Neural cell (in vitro differentiated cells): ENCODE data around the gene LRRC31. TPM values are rescaled to one million over a fixed set of nuclear protein-coding genes. Genes with fewer than 3 reads are reported as not detected.

Source experiments
- H2AFZ ChIP-seq: fragments of 200-600, 300-800 bp; sonication (generic), shearing (Covaris generic); 2 replicates; pipeline ENCODE4 v1.6.0; 2014; ENCODE audit warnings: low read depth, mild to moderate bottlenecking, antibody characterized with exemption, low read length, moderate library complexity
- H3F3A ChIP-seq: fragments of 200-600 bp; shearing (Covaris generic); 2 replicates; pipeline ENCODE4 v1.6.1; 2016; ENCODE audit warnings: mild to moderate bottlenecking, moderate library complexity, mixed read lengths, antibody characterized with exemption, low read length; ENCODE audit not compliant: insufficient read depth, poor library complexity, severe bottlenecking
- H3K27ac ChIP-seq: fragments of 200-600, 300-800 bp; sonication (generic), shearing (Covaris generic); 2 replicates; pipeline ENCODE4 v1.5.1; 2014; ENCODE audit warnings: mild to moderate bottlenecking, low read length, moderate library complexity
- H3K27me3 ChIP-seq: fragments of 300-800, 200-600 bp; sonication (generic), shearing (Covaris generic); 2 replicates; pipeline ENCODE4 v1.6.0; 2014; ENCODE audit warnings: mild to moderate bottlenecking, low read depth, low read length, moderate library complexity; ENCODE audit not compliant: insufficient read depth
- H3K36me3 ChIP-seq: fragments of 300-800, 200-600 bp; sonication (generic), shearing (Covaris generic); 2 replicates; pipeline ENCODE4 v1.5.1; 2014; ENCODE audit warnings: mild to moderate bottlenecking, antibody characterized with exemption, low read length, moderate library complexity; ENCODE audit not compliant: insufficient read depth
- H3K4me2 ChIP-seq: fragments of 300-800, 200-600 bp; sonication (generic), shearing (Covaris generic); 2 replicates; pipeline ENCODE4 v1.6.0; 2014; ENCODE audit warnings: mild to moderate bottlenecking, low read length
- H3K4me3 ChIP-seq: fragments of 300-800, 200-600 bp; sonication (generic), shearing (Covaris generic); 2 replicates; pipeline ENCODE4 v1.5.1; 2014; ENCODE audit warnings: mild to moderate bottlenecking, low read length, moderate library complexity
- H3K79me2 ChIP-seq: fragments of 200-600 bp; shearing (Covaris generic); replicated peaks from 2 replicates; pipeline ENCODE4 v1.6.0; 2014; ENCODE audit warnings: mild to moderate bottlenecking, low read length, moderate library complexity; ENCODE audit not compliant: insufficient read depth
- H3K9ac ChIP-seq: fragments of 300-800, 200-600 bp; sonication (generic), shearing (Covaris generic); 2 replicates; pipeline ENCODE4 v1.6.1; 2016; ENCODE audit warnings: mild to moderate bottlenecking, low read length, mixed read lengths
- H3K9me2 ChIP-seq: fragments of 200-600 bp; shearing (Covaris generic); 2 replicates; pipeline ENCODE4 v1.6.1; 2016; ENCODE audit warnings: mild to moderate bottlenecking, low read length, mixed read lengths; ENCODE audit not compliant: insufficient read depth
- H3K9me3 ChIP-seq: fragments of 200-600, 300-800 bp; sonication (generic), shearing (Covaris generic); 2 replicates; pipeline ENCODE4 v1.6.1; 2016; ENCODE audit warnings: mild to moderate bottlenecking, mixed run types, low read length, moderate library complexity, mixed read lengths
- H4K20me1 ChIP-seq: fragments of 200-600 bp; shearing (Covaris generic); 2 replicates; pipeline ENCODE4 v1.6.1; 2016; ENCODE audit warnings: mild to moderate bottlenecking, mixed run types; ENCODE audit not compliant: insufficient read depth
- EP300 ChIP-seq: fragments of 450-650 bp; conservative IDR thresholded peaks from 2 replicates; pipeline ENCODE4 v1.6.1; 2014; ENCODE audit warnings: antibody characterized with exemption, mild to moderate bottlenecking, moderate library complexity; ENCODE audit not compliant: poor library complexity, severe bottlenecking
- EZH2 ChIP-seq: fragments of 200-600, 300-800 bp; shearing (Covaris generic), sonication (generic); IDR thresholded peaks from 2 replicates; pipeline ENCODE4 v1.6.1; 2014; ENCODE audit warnings: antibody characterized with exemption, low read length, borderline replicate concordance, mild to moderate bottlenecking; ENCODE audit not compliant: insufficient read depth, poor library complexity, severe bottlenecking
- MXI1 ChIP-seq: fragments of 450-650 bp; conservative IDR thresholded peaks from 2 replicates; pipeline ENCODE4 v1.6.1; 2014; ENCODE audit warnings: antibody characterized with exemption, mild to moderate bottlenecking; ENCODE audit not compliant: poor library complexity, severe bottlenecking
- POLR2AphosphoS5 ChIP-seq: IDR thresholded peaks from 2 replicates; pipeline ENCODE4 v1.6.1; 2012
- RAD21 ChIP-seq: fragments of 450-650 bp; conservative IDR thresholded peaks from 2 replicates; pipeline ENCODE4 v1.6.1; 2014; ENCODE audit warnings: antibody characterized with exemption, mild to moderate bottlenecking, moderate library complexity
- REST ChIP-seq: IDR thresholded peaks from 2 replicates; pipeline ENCODE4 v1.6.1; 2012; ENCODE audit warnings: borderline replicate concordance
- SMC3 ChIP-seq: fragments of 450-650 bp; conservative IDR thresholded peaks from 2 replicates; pipeline ENCODE4 v1.6.1; 2014; ENCODE audit warnings: antibody characterized with exemption, mild to moderate bottlenecking, moderate library complexity; ENCODE audit not compliant: poor library complexity
- TAF1 ChIP-seq: IDR thresholded peaks from 2 replicates; pipeline ENCODE4 v1.6.1; 2012; ENCODE audit warnings: low read depth
- polyA plus RNA-seq: library from polyadenylated mRNA; depleted of rRNA; stranded (reverse); fragments of >200 nt; gene quantifications from 2 replicates; pipeline ENCODE4 v1.2.3, GENCODE V29; 2014
- TF ChIP-seq, protein P1 (sequence below): fragments of 450-650 bp; IDR thresholded peaks from 2 replicates; pipeline ENCODE4 v1.5.1; 2014; ENCODE audit warnings: antibody characterized with exemption, mild to moderate bottlenecking, moderate library complexity; ENCODE audit not compliant: poor library complexity, severe bottlenecking

LRRC31 gene
- polyA plus RNA-seq, 1 donor from 2014 or later, result not detected

DNA sequence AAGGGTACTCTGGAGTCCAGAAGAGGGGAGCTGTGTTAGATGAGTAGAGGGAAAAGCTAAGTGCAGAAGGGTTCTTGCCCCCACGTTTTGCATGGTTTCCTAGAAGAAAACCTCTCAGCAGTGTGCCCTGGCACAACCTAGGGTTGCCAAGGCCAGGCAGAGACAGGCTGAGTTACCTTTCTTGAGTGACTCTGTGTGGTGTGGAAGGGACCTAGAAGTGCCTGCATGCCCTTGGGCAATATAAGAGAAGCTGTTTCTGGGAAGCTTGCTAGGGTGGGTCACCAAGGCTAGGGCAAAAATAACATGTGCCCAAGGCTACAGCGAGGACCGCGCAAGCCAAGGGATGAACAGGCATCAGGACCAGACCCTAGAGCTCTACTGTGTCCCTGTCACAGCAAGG is 38.2 kb upstream of the LRRC31 start:
- H3K4me2 ChIP-seq, result no peak overlapping the region

DNA sequence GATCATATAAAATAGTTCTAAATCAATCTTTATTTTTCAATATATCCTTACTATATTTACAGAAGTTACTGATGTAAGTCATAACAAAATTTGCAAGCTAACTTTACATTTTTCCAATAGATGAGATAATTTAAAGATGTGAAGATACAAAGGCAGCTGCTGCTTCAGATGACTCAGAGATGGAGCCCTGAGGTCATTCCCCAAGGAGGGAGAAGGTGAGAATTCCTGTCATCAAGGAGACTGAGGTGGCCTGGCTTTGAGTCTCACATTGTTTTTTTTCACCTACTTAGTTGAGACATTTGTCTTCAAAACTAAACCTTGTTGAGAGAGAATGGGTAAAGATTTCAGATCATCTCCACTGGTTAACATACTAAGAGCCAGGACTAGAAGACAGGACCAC is 37.7 kb upstream of the LRRC31 start:
- Histone ChIP-seq H3K4me3 (no peak overlapping the region), H3K36me3 (no peaks in the 10 kb centered on the region), H3K27me3 (no peaks in the 10 kb centered on the region), H2AFZ (no peak overlapping the region), H3K4me2 (no peak overlapping the region), H3K9me3 (no peaks in the 10 kb centered on the region), H3K9me2 (no peaks in the 10 kb centered on the region), H3K9ac (no peak overlapping the region), H4K20me1 (no peaks in the 10 kb centered on the region), H3F3A (no peaks in the 10 kb centered on the region), H3K79me2 (no peaks in the 10 kb centered on the region), H3K27ac (no peak overlapping the region)
- no peak for TF ChIP-seq EZH2
- no peak for TF ChIP-seq SMC3
- TF ChIP-seq POLR2AphosphoS5, result no peak
- TF ChIP-seq TAF1, result no peak
- TF ChIP-seq RAD21, result no peak
- TF ChIP-seq REST, result no peak
- TF ChIP-seq, protein P1, sequence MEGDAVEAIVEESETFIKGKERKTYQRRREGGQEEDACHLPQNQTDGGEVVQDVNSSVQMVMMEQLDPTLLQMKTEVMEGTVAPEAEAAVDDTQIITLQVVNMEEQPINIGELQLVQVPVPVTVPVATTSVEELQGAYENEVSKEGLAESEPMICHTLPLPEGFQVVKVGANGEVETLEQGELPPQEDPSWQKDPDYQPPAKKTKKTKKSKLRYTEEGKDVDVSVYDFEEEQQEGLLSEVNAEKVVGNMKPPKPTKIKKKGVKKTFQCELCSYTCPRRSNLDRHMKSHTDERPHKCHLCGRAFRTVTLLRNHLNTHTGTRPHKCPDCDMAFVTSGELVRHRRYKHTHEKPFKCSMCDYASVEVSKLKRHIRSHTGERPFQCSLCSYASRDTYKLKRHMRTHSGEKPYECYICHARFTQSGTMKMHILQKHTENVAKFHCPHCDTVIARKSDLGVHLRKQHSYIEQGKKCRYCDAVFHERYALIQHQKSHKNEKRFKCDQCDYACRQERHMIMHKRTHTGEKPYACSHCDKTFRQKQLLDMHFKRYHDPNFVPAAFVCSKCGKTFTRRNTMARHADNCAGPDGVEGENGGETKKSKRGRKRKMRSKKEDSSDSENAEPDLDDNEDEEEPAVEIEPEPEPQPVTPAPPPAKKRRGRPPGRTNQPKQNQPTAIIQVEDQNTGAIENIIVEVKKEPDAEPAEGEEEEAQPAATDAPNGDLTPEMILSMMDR, result no peak
- TF ChIP-seq EP300, result no peak

More for the DNA sequence above, 38.2 kb upstream of the LRRC31 start:
- Histone ChIP-seq H3K9me2 (no peaks in the 10 kb centered on the region), H3K27ac (no peak overlapping the region), H3K27me3 (no peaks in the 10 kb centered on the region), H3F3A (no peaks in the 10 kb centered on the region), H4K20me1 (no peaks in the 10 kb centered on the region), H3K9ac (no peak overlapping the region), H3K79me2 (no peaks in the 10 kb centered on the region), H3K9me3 (no peaks in the 10 kb centered on the region), H3K4me3 (no peak overlapping the region), H3K36me3 (no peaks in the 10 kb centered on the region), H2AFZ (no peak overlapping the region)
- no peak for TF ChIP-seq RAD21
- TF ChIP-seq REST, result no peak
- no peak for TF ChIP-seq POLR2AphosphoS5
- TF ChIP-seq EZH2, result no peak
- TF ChIP-seq, protein P1, result no peak
- no peak for TF ChIP-seq MXI1
- no peak for TF ChIP-seq TAF1
- TF ChIP-seq SMC3, result no peak
- no peak for TF ChIP-seq EP300
